Endometrium (tissue), 2 donors: ENCODE results near the gene CFAP43.
A peak's percentile ranks its signal among the peaks of the same experiment; 100 is the strongest.

Experiments used
- FAIRE-seq: peaks from 2 replicates; lab custom pipeline; 2012; peaks lifted over from hg19 to GRCh38; lab: Jason Lieb, UNC
- donor health status: control.
- donor health status: control.

Gene CFAP43

GRCh38 chr10:104231784-104232612 lies at the start of gene CFAP43:
Gene CFAP43, minus strand, starts transcription at chr10:104232364. Its CDS starts 118 bp downstream, at chr10:104232246.
- peak; percentile 95 for FAIRE-seq

DNA sequence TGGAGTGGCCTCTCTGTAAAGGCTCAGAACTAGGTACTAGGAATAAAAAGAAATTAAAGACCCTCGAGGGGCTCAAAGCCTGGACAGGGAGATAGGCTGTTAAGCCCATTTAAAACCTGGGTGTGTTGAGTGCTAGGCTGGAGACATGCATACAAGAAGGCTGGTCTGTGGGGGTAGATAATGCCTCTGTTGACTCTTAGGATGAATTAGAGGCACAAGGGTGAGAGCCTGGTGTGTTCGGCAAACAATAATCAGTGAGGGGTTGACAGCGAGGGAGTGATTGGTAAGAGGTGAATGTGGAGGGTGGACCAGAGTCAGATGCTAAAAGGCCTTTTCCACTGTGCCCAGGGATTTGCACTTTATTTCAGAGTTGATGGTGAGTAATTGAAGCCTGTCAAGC lies 49.5 kb upstream of the CFAP43 start:
- FAIRE-seq = no peak

- no peak for FAIRE-seq
These were observed 47.5 kb upstream of the CFAP43 start for GRCh38 chr10:104279550-104280259.

- no peak for FAIRE-seq
These were observed 45.6 kb upstream of the CFAP43 start for GRCh38 chr10:104277785-104278184.

- no peak for FAIRE-seq
These were observed 44.0 kb upstream of the CFAP43 start for GRCh38 chr10:104276192-104276591.

- FAIRE-seq = no peak
These were observed 42.9 kb upstream of the CFAP43 start for GRCh38 chr10:104274762-104275721.

GRCh38 chr10:104273899-104274575 lies 41.9 kb upstream of the CFAP43 start:
- no peak for FAIRE-seq

GRCh38 chr10:104273286-104273685 lies 41.1 kb upstream of the CFAP43 start:
- no peak for FAIRE-seq

GRCh38 chr10:104268713-104269645 lies 36.8 kb upstream of the CFAP43 start, which contains the start of gene GSTO2:
Gene GSTO2, plus strand, starts transcription at chr10:104269184. Its CDS starts 5,732 bp downstream, at chr10:104274916.
- peak; percentile 99 for FAIRE-seq

DNA sequence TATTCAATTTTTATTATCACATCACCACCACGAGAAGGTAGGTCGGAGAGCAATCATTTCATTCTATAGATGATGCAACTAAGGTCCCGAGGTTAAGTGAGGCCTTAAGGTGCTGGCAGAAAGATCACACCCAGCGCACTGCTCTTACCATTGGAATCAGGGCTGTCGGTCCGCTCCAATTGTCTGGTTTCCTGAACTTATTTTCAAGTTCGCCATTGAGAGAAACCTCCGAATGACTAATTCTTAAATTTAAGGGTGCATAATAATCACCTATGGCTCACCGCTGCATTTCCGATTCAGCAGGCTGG lies 36.2 kb upstream of the CFAP43 start:
- no peak for FAIRE-seq

- FAIRE-seq = no peak
These were observed 35.7 kb upstream of the CFAP43 start for GRCh38 chr10:104267721-104268404.

DNA sequence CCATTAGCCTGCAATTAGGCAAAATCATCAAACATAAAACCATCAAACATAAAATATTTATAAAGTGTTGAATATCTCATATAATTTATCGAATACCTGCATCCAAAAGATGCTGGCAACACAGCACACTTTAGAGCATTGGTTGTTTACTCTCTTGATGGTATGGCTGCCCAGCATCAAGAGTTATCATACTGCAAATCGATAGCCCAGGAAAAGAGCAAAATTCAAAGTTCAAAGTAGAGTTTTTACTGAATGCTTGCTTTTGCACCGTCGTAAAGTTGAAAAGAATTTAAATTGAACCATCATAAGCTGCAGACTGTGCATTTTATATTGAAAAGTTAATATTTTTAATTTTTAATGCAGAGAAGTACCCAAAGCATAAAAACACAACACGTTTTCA lies 32.6 kb upstream of the CFAP43 start:
- no peak for FAIRE-seq

GRCh38 chr10:104262055-104262454 lies 29.9 kb upstream of the CFAP43 start:
- no peak for FAIRE-seq

DNA sequence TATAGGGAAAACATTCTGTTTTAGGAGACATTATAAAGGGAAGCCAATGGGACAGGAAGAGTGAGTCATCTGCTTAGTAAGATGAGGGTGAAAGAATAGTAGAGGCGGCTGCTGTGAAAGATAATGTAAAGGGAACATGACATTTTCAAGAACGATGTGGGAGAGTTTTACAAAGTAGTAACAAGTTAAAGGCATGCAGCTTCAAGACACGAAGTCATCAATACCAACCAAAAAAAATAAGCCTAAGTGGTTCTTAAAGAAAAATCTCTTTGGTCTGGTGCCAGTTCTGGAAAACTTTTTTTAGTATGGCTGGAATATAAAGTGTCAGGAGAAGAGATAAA lies 28.6 kb upstream of the CFAP43 start:
- FAIRE-seq = no peak

- no peak for FAIRE-seq
These were observed 28.0 kb upstream of the CFAP43 start for GRCh38 chr10:104259999-104260774.

- no peak for FAIRE-seq
These were observed 27.3 kb upstream of the CFAP43 start for GRCh38 chr10:104259456-104259855.

- no peak for FAIRE-seq
These were observed 26.0 kb upstream of the CFAP43 start for GRCh38 chr10:104258209-104258608.

GRCh38 chr10:104257235-104257634 lies 25.1 kb upstream of the CFAP43 start:
- FAIRE-seq = no peak

DNA sequence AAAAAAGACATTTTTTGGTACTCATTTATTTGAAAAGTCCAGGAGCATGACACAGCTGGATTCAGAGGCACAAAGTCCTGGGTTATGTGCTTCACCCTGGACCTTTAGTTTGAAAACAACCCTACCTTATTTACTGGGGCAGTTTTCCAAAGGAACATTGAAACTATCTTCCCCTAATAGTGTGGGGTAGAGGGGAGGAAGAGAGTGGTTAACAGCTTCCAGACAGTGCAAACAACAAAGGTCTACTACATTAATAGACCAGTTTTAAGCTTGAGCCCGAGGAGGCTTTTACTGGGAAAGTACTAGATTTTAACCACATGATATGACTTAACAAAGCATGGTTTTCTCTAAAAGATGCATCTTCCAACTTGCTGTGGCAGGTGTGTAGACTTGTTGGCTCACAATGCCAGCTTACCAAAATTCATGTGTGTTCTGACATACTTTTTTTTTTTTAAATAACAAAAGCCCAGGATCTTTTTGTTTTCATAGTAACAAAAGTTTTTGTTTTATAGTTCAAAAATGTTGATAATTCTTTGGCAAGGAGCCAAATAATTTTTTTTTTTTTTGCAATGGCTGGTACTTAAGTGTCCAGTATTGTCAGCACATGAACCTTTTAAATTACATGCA lies 24.3 kb upstream of the CFAP43 start:
- FAIRE-seq = no peak
